Fibroblast of lung (primary cell): Measurements from ENCODE around the gene LSM7. TPM values are rescaled to one million over a fixed set of nuclear protein-coding genes. Genes with fewer than 3 reads are reported as not detected.

Experiments used
- DNase-seq, 2 donors: peaks; one replicate each; pipeline versions ENCODE4 v3.0.0 to v3.0.0-alpha.2; 2010; ENCODE audit warnings: low read depth in 2 of 2
- H2AFZ ChIP-seq: 2 replicates; pipeline ENCODE4 v1.5.1; 2012; ENCODE audit warnings: low read length, control low read depth, inconsistent platforms
- H3K27ac ChIP-seq: 2 replicates; pipeline ENCODE4 v1.5.1; 2011; ENCODE audit warnings: low read length, control low read depth; ENCODE audit not compliant: insufficient read depth
- H3K27me3 ChIP-seq: 2 replicates; pipeline ENCODE4 v1.5.1; 2011; ENCODE audit warnings: mild to moderate bottlenecking, low read length; ENCODE audit not compliant: control insufficient read depth, insufficient read depth
- H3K36me3 ChIP-seq: 2 replicates; pipeline ENCODE4 v1.5.1; 2011; ENCODE audit warnings: low read length; ENCODE audit not compliant: control insufficient read depth, insufficient read depth
- H3K4me1 ChIP-seq: 2 replicates; pipeline ENCODE4 v1.5.1; 2011; ENCODE audit warnings: low read length; ENCODE audit not compliant: control insufficient read depth, insufficient read depth; ENCODE audit errors: extremely low read depth
- H3K4me2 ChIP-seq: 2 replicates; pipeline ENCODE4 v1.5.1; 2011; ENCODE audit warnings: low read length, control low read depth; ENCODE audit not compliant: insufficient read depth; ENCODE audit errors: extremely low read depth
- H3K4me3 ChIP-seq, 4 experiments: fragments of 200-600 bp in 1 of 4; sonication (generic) in 1 of 4; replicated peaks in 1 of 4; 2 replicates each; pipeline ENCODE4 v1.5.1; 2011 to 2016; ENCODE audit warnings: low read length in 4 of 4, low read depth in 3 of 4, mild to moderate bottlenecking in 3 of 4, control low read depth in 2 of 4, inconsistent platforms in 1 of 4, mixed read lengths in 1 of 4; ENCODE audit not compliant: insufficient read depth in 1 of 4; ENCODE audit errors: control extremely low read depth in 1 of 4
- H3K79me2 ChIP-seq: 2 replicates; pipeline ENCODE4 v1.5.1; 2012; ENCODE audit warnings: mild to moderate bottlenecking, low read length, inconsistent platforms; ENCODE audit not compliant: control insufficient read depth, insufficient read depth
- H3K9ac ChIP-seq: 2 replicates; pipeline ENCODE4 v1.5.1; 2011; ENCODE audit warnings: mild to moderate bottlenecking, low read length, control low read depth; ENCODE audit not compliant: insufficient read depth
- H3K9me3 ChIP-seq: 2 replicates; pipeline ENCODE4 v1.5.1; 2012; ENCODE audit warnings: low read depth, low read length; ENCODE audit not compliant: control insufficient read depth, insufficient read depth
- H4K20me1 ChIP-seq: 2 replicates; pipeline ENCODE4 v1.5.1; 2011; ENCODE audit warnings: low read length; ENCODE audit not compliant: control insufficient read depth, insufficient read depth; ENCODE audit errors: extremely low read depth
- CTCF ChIP-seq, 2 donors: IDR thresholded peaks in 1 of 2; conservative IDR thresholded peaks in 1 of 2; 1 replicate in 1 of 2; 2 replicates in 1 of 2; pipeline ENCODE4 v1.5.1; 2011 to 2012; ENCODE audit warnings: low read length in 2 of 2, control low read depth in 1 of 2, inconsistent platforms in 1 of 2, low read depth in 1 of 2, mild to moderate bottlenecking in 1 of 2
- EZH2 ChIP-seq: IDR thresholded peaks from 2 replicates; pipeline ENCODE4 v1.5.1; 2012; ENCODE audit warnings: low read length, control low read depth, mild to moderate bottlenecking; ENCODE audit errors: missing control alignments
- polyA plus RNA-seq, 2 donors: library from polyadenylated mRNA; depleted of rRNA in 1 of 2; stranded (reverse) in 1 of 2; unstranded in 1 of 2; fragments of >200 nt; gene quantifications; 2 replicates each; pipeline ENCODE4 v1.2.1, GENCODE V29; 2011 to 2012; ENCODE audit warnings: missing spikeins in 1 of 2
- total RNA-seq: library from RNA; depleted of rRNA; stranded (reverse); fragments of >200 nt; gene quantifications from 2 replicates; pipeline ENCODE4 v1.2.1, GENCODE V29; 2014

LSM7 gene
- total and polyA plus RNA-seq, 2 donors (not counting 1 experiment from before 2014, with no cell fraction given), result 43.1 to 182 TPM

GRCh38 chr19:2342656-2343288, 14.4 kb upstream of the LSM7 start:
- H3K27me3 ChIP-seq, result no peaks in the 10 kb centered on the region
- no peak overlapping the region for H3K9ac ChIP-seq
- H3K79me2 ChIP-seq, result no peaks in the 10 kb centered on the region
- DNase-seq, result no peak
- no peaks in the 10 kb centered on the region for H3K9me3 ChIP-seq
- no peak overlapping the region for H3K4me3 ChIP-seq
- no peaks in the 10 kb centered on the region for H3K4me1 ChIP-seq
- TF ChIP-seq EZH2, result no peak
- no peak for TF ChIP-seq CTCF (conservative IDR thresholded peaks at IDR 0.05 in 1 of 2, IDR thresholded peaks at IDR 0.05 in 1 of 2; ENCODE audit: low read depth in 1 of 2, low read length in 2 of 2)
- H2AFZ ChIP-seq, result no peak overlapping the region
- no peak overlapping the region for H3K27ac ChIP-seq
- peaks cover 14% of the 10 kb centered on the region for H3K36me3 ChIP-seq
- no peaks in the 10 kb centered on the region for H4K20me1 ChIP-seq
- no peak overlapping the region for H3K4me2 ChIP-seq

GRCh38 chr19:2341982-2342381, 13.6 kb upstream of the LSM7 start:
- peaks cover 14% of the 10 kb centered on the region for H3K36me3 ChIP-seq
- no peak overlapping the region for H3K27ac ChIP-seq
- H3K4me1 ChIP-seq, result no peaks in the 10 kb centered on the region
- no peak overlapping the region for H3K4me3 ChIP-seq
- H3K27me3 ChIP-seq, result no peaks in the 10 kb centered on the region
- H3K4me2 ChIP-seq, result no peak overlapping the region
- no peaks in the 10 kb centered on the region for H4K20me1 ChIP-seq
- H3K9ac ChIP-seq, result no peak overlapping the region
- no peak overlapping the region for H2AFZ ChIP-seq
- TF ChIP-seq EZH2 (no peak), CTCF (conservative IDR thresholded peaks at IDR 0.05 in 1 of 2, IDR thresholded peaks at IDR 0.05 in 1 of 2; ENCODE audit: low read depth in 1 of 2, low read length in 2 of 2) (no peak)
- H3K9me3 ChIP-seq, result no peaks in the 10 kb centered on the region
- no peak for DNase-seq
- H3K79me2 ChIP-seq, result no peaks in the 10 kb centered on the region

- no peak overlapping the region for H3K4me3 ChIP-seq
- no peaks in the 10 kb centered on the region for H3K27me3 ChIP-seq
- H3K4me2 ChIP-seq, result no peak overlapping the region
- H3K9me3 ChIP-seq, result no peaks in the 10 kb centered on the region
- peaks cover 15% of the 10 kb centered on the region for H3K36me3 ChIP-seq
- no peak overlapping the region for H3K27ac ChIP-seq
- H3K4me1 ChIP-seq, result no peaks in the 10 kb centered on the region
- no peaks in the 10 kb centered on the region for H4K20me1 ChIP-seq
- no peak overlapping the region for H2AFZ ChIP-seq
- no peak for DNase-seq
- TF ChIP-seq CTCF (conservative IDR thresholded peaks at IDR 0.05 in 1 of 2, IDR thresholded peaks at IDR 0.05 in 1 of 2; ENCODE audit: low read depth in 1 of 2, low read length in 2 of 2) (no peak), EZH2 (no peak)
- H3K9ac ChIP-seq, result no peak overlapping the region
- peaks cover 4% of the 10 kb centered on the region for H3K79me2 ChIP-seq
Observed at GRCh38 chr19:2341244-2341751, 12.9 kb upstream of the LSM7 start.
